Sigmoid colon (tissue), 7 donors: ENCODE results near the gene PRKCQ. TPM values are rescaled to one million over a fixed set of nuclear protein-coding genes. Genes with fewer than 3 reads are reported as not detected.
"Not testable (repeated sequence)": the region's sequence is repeated elsewhere in the genome, so short reads cannot be mapped to it uniquely, and the experiment has no call there.

Experiments used
- DNase-seq: peaks from one replicate; pipeline ENCODE4 v3.0.0-alpha.2; 2019
- H3K27ac ChIP-seq, 4 donors: fragments of 200-600 bp; sonication (generic); one replicate each; pipeline ENCODE4 v1.5.1; 2016 to 2019; ENCODE audit warnings: mild to moderate bottlenecking in 1 of 4
- H3K27me3 ChIP-seq, 3 donors: fragments of 200-600 bp; sonication (generic); one replicate each; pipeline ENCODE4 v1.5.1; 2019; ENCODE audit warnings: mild to moderate bottlenecking in 1 of 3
- H3K36me3 ChIP-seq, 4 donors: fragments of 200-600 bp; sonication (generic); one replicate each; pipeline ENCODE4 v1.5.1; 2016 to 2019
- H3K4me1 ChIP-seq, 4 donors: fragments of 200-600 bp; sonication (generic); one replicate each; pipeline ENCODE4 v1.5.1; 2017 to 2019
- H3K4me3 ChIP-seq, 4 donors: fragments of 200-600 bp; sonication (generic); one replicate each; pipeline ENCODE4 v1.5.1; 2017 to 2019; ENCODE audit warnings: mild to moderate bottlenecking in 2 of 4, moderate library complexity in 1 of 4
- H3K9me3 ChIP-seq, 4 donors: fragments of 200-600 bp in 3 of 4; sonication (generic) in 3 of 4; one replicate each; pipeline versions ENCODE4 v1.5.1 to v1.6.1; 2013 to 2019
- EP300 ChIP-seq, 4 donors: sonication (generic); formaldehyde crosslinking; IDR thresholded peaks; one replicate each; pipeline ENCODE4 v1.6.1; 2017; ENCODE audit warnings: antibody characterized with exemption in 4 of 4
- POLR2A ChIP-seq, 2 donors: fragments of 450-650 bp; IDR thresholded peaks; one replicate each; pipeline ENCODE4 v1.6.1; 2016; ENCODE audit warnings: antibody characterized with exemption in 2 of 2, mild to moderate bottlenecking in 2 of 2, moderate library complexity in 2 of 2
- POLR2AphosphoS5 ChIP-seq, 4 donors: sonication (generic); formaldehyde crosslinking; IDR thresholded peaks; one replicate each; pipeline ENCODE4 v1.6.1; 2017; ENCODE audit warnings: antibody characterized with exemption in 4 of 4
- WGBS, 2 donors: extraction: QIAGEN DNeasy Blood & Tissue Kit; methylation state at CpG; one replicate each; pipeline ENCODE4 v1.1.7; 2013; 5-methylcytosine and 5-hydroxymethylcytosine counted together
- intact Hi-C: fragments of 100-400 bp; cut with DNase I; formaldehyde crosslinking; loops from one replicate; pipeline ENCODE4 v1.15.1; 2023
- polyA plus RNA-seq, 3 donors: library from polyadenylated mRNA; stranded (reverse); fragments of 200-250 nt; gene quantifications; one replicate each; pipeline ENCODE4 v1.2.3, GENCODE V29; 2013
- total RNA-seq, 4 donors: library from RNA; depleted of rRNA; stranded (reverse); fragments of >200 nt; gene quantifications; one replicate each; pipeline ENCODE4 v1.1.0, GENCODE V29; 2016
- TF ChIP-seq, protein P1 (sequence below), 4 experiments: fragments of 450-650 bp in 3 of 4; fragments of 200-600 bp in 1 of 4; IDR thresholded peaks; one replicate each; pipeline ENCODE4 v1.5.1; 2016 to 2019; ENCODE audit warnings: antibody characterized with exemption in 4 of 4, mild to moderate bottlenecking in 3 of 4, moderate library complexity in 2 of 4
- donor health status: healthy with polysubstance abuse.
- donor health status: Bipolar disorder and iron deficiency.
- donor health status: healthy.

The PRKCQ gene
- total and polyA plus RNA-seq, 7 donors = 0.23 to 3.0 (median 0.81) TPM

DNA sequence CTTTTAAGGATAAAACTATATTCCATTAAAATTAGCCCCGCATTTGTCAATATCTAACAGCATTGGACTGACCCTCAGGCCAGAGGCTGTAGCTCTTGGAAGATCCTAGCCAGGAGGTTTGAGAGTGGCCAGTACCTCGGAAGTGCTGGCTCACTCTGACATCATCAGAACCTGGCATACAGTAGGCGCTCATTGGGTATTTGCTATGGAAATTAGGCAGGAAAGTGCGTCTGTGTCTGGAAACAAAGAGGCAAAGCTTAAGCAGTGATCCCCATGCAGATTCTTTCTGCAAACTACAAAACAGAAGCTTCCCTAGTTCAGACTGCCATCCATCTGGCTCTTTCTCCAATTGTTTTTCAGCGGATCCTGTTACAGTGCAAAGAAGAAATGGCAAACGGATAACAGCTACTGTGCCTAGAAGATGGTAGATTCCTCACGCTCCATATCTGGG, 1.7 kb upstream of the PRKCQ start:
- TF ChIP-seq POLR2A (IDR thresholded peaks at IDR 0.05) (no peak), POLR2AphosphoS5 (IDR thresholded peaks at IDR 0.05) (no peak)
- TF ChIP-seq, protein P1, sequence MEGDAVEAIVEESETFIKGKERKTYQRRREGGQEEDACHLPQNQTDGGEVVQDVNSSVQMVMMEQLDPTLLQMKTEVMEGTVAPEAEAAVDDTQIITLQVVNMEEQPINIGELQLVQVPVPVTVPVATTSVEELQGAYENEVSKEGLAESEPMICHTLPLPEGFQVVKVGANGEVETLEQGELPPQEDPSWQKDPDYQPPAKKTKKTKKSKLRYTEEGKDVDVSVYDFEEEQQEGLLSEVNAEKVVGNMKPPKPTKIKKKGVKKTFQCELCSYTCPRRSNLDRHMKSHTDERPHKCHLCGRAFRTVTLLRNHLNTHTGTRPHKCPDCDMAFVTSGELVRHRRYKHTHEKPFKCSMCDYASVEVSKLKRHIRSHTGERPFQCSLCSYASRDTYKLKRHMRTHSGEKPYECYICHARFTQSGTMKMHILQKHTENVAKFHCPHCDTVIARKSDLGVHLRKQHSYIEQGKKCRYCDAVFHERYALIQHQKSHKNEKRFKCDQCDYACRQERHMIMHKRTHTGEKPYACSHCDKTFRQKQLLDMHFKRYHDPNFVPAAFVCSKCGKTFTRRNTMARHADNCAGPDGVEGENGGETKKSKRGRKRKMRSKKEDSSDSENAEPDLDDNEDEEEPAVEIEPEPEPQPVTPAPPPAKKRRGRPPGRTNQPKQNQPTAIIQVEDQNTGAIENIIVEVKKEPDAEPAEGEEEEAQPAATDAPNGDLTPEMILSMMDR (IDR thresholded peaks at IDR 0.05) = no peak
- H3K4me3 ChIP-seq = no peak overlapping the region

DNA sequence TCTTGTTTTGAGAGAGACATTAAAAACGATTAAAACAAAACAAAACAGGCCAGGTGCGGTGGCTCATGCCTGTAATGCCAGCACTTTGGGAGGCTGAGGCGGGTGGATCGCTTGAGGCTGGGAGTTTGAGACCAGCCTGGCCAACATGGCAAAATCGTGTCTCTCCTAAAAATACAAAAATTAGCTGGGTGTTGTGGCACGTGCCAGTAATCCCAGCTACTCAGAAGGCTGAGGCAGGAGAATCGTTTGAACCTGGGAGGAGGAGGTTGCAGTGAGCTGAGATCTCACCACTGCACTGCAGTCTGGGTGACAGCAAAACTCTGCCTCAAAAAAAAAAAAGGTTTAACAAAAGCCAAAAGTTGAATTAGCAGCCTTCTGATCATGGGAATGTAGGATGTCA, 1.1 kb upstream of the PRKCQ start:
- H3K4me3 ChIP-seq = peak overlapping the region in 1 of 4 donors; percentile 40
- DNase-seq, H3K4me1 ChIP-seq, H3K27ac ChIP-seq, H3K36me3 ChIP-seq, H3K9me3 ChIP-seq: not testable (repeated sequence)
- intact Hi-C loops = loop anchor here (10.0 kb wide), 1 partner anchor 834 kb away; the partner anchor contains the start of gene SFMBT2
- WGBS, 2 donors = 20 to 31% methylated on average over 7 of the region's 7 CpGs
- H3K27me3 ChIP-seq = peaks cover 0 to 42% (median 5%) of the 10 kb centered on the region in 3 donors

More for the DNA sequence above, 1.7 kb upstream of the PRKCQ start:
- Histone ChIP-seq H3K36me3 (no peaks in the 10 kb centered on the region), H3K27ac (no peak overlapping the region), H3K27me3 (peaks cover 0 to 37% (median 5%) of the 10 kb centered on the region in 3 donors), H3K9me3 (no peaks in the 10 kb centered on the region), H3K4me1 (peaks cover 0 to 4% (median 3%) of the 10 kb centered on the region in 4 donors)
- intact Hi-C loops = loop anchor here (10.0 kb wide), 1 partner anchor 833 kb away; the partner anchor contains the start of gene SFMBT2
- 86 to 90% methylated on average over 7 of the region's 7 CpGs for WGBS, 2 donors
- no peak for DNase-seq

DNA sequence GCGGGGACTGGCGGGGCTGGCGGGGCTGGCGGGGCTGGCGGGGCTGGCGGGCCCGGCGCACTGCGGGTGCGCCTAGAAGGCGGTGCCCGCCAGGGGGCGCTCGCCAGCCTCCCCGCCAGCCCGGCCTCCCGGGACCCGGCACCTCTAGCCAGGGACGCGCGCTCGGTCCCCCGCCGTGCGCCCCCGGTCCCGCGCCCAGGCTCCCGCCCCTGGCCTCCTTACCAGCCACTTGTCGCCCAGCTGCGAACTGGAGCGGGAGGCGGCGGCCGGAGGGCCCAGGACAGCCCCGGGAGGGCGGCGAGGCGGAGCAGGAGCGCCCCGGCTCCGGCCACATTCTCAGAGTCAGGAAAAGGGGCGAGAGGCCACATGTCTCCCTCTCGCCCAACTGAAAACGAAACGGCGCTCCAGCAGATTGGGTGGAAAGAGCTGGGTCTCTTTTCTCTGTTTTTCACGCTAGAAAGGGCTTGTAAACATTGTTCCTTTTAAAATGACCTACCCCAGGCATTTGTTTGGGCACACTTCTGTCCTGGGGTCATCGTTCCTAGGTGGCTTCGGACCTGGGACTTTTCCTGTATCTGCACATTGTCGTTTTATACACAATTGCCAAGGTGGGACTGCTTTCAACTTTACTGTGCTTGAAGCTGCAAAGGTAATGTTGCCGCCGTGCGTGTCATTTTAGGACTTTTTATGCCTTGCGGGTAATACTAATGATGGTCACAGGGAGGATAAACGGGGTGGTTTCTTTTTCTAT, 378 bp upstream of the PRKCQ start:
- Histone ChIP-seq H3K9me3 (no peaks in the 10 kb centered on the region), H3K4me1 (peaks cover 0 to 4% (median 3%) of the 10 kb centered on the region in 4 donors), H3K27me3 (peaks cover 0 to 42% (median 5%) of the 10 kb centered on the region in 3 donors), H3K27ac (peak overlapping the region in 2 of 4 donors; percentile 16 to 17), H3K4me3 (peak overlapping the region; percentile 33 to 63 (median 47)), H3K36me3 (no peaks in the 10 kb centered on the region)
- WGBS, 2 donors = 1 to 2% methylated on average over 56 of the region's 56 CpGs
- TF ChIP-seq POLR2A (IDR thresholded peaks at IDR 0.05) = no peak
- TF ChIP-seq, protein P1 (IDR thresholded peaks at IDR 0.05) = peak in 1 of 4 experiments; percentile 43
- DNase-seq = peak; percentile 72
- intact Hi-C loops = loop anchor here (10.0 kb wide), 1 partner anchor 834 kb away; the partner anchor contains the start of gene SFMBT2

DNA sequence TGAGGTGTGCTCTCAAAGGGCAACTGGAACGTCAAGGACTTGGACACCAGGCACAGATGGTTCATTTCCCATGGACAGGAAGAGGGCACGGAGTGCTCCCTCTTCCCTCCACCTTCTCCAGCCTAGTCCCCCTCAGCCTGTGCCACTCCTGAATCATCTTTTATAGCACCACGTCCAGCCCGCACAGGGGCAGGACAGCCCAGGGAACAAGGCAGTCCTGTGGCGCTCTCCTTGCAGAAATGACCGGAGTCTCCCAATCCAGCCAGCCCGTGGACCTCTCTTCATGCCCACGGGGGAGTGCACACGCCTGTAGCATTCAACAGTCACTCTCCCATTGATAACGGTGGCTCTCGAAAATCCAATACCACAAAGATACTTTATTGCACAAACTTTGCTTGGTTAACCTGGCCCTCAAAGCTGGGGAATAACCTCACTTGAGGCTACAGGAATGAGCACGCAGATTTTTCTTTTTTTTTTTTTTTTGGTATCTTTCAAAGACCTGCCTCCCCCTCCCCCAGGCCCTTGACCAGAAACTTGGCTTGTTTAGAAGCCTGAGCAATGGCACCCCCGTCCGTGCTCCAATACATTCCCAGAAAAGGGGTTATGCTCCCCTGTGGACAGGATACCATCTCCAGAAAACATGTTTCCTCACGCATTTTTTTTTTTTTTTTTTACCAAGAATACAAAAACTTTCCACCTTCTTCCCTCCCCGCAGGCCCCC, 733 bp downstream of the PRKCQ start:
- H3K27ac ChIP-seq = no peak overlapping the region
- peaks cover 0 to 4% (median 3%) of the 10 kb centered on the region in 4 donors for H3K4me1 ChIP-seq
- intact Hi-C loops = no loop called here
- peak overlapping the region; percentile 14 to 63 (median 47) for H3K4me3 ChIP-seq
- no peak for TF ChIP-seq EP300 (IDR thresholded peaks at IDR 0.05)
- TF ChIP-seq, protein P1 (IDR thresholded peaks at IDR 0.05) = no peak
- TF ChIP-seq POLR2AphosphoS5 (IDR thresholded peaks at IDR 0.05) = no peak
- TF ChIP-seq POLR2A (IDR thresholded peaks at IDR 0.05) = no peak
- peaks cover 0 to 42% (median 5%) of the 10 kb centered on the region in 3 donors for H3K27me3 ChIP-seq
- H3K36me3 ChIP-seq = no peaks in the 10 kb centered on the region
- 11 to 20% methylated on average over 16 of the region's 16 CpGs for WGBS, 2 donors
- H3K9me3 ChIP-seq = no peaks in the 10 kb centered on the region
- no peak for DNase-seq

DNA sequence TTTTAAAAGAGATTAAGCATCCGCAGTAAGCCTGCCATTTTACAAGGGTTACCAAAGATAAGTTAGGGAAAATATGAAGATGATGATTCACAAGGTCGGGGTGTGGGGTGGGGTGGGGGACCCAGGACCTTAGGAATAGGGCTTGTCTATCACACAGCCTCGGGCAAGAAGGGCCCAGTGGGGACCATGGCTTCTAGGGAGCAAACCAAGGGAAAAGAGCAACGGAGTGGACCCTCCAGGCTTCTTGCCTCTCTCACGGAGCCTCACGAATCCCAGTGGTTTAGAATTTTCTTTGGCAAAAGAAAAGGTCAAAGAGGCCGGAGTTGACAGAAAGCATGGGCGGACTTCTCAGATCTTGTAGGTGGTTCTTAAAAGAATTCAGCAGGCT, 1.3 kb downstream of the PRKCQ start:
- no peak overlapping the region for H3K27ac ChIP-seq
- no peaks in the 10 kb centered on the region for H3K36me3 ChIP-seq
- DNase-seq = no peak
- no peak overlapping the region for H3K4me3 ChIP-seq
- TF ChIP-seq EP300 (IDR thresholded peaks at IDR 0.05) (no peak), POLR2A (IDR thresholded peaks at IDR 0.05) (no peak), POLR2AphosphoS5 (IDR thresholded peaks at IDR 0.05) (no peak)
- TF ChIP-seq, protein P1 (IDR thresholded peaks at IDR 0.05) = no peak
- peaks cover 0 to 42% (median 5%) of the 10 kb centered on the region in 3 donors for H3K27me3 ChIP-seq
- peaks cover 0 to 4% (median 3%) of the 10 kb centered on the region in 4 donors for H3K4me1 ChIP-seq
- no peaks in the 10 kb centered on the region for H3K9me3 ChIP-seq
- WGBS, 2 donors = 63 to 81% methylated on average over 8 of the region's 8 CpGs
- intact Hi-C loops = no loop called here
